Activated CD4-positive, alpha-beta memory T cell treated with anti-CD3 and anti-CD28 coated beads for 36 hours (primary cell): ENCODE results near the gene CCL28. TPM values are rescaled to one million over a fixed set of nuclear protein-coding genes. Genes with fewer than 3 reads are reported as not detected.

Source experiments
- CTCF ChIA-PET: fragments of 350-600 bp; sonication (Branson Sonifier 250); formaldehyde crosslinking; loops from one replicate; lab custom pipeline; 2021; ENCODE audit warnings: antibody characterized with exemption, inconsistent platforms; lab: Charles Lee
- POLR2A ChIA-PET: fragments of 350-600 bp; sonication (Branson Sonifier 250); formaldehyde crosslinking; loops from one replicate; lab custom pipeline; 2021; ENCODE audit warnings: antibody characterized with exemption; lab: Charles Lee
- DNase-seq: peaks from one replicate; pipeline ENCODE4 v3.0.0-alpha.2; 2020
- H3K27ac Mint-ChIP-seq: one replicate; pipeline ENCODE4 v1.8.0; 2021; ENCODE audit warnings: mixed read lengths
- H3K27me3 Mint-ChIP-seq: one replicate; pipeline ENCODE4 v1.8.0; 2021; ENCODE audit warnings: mixed read lengths
- H3K36me3 Mint-ChIP-seq: one replicate; pipeline ENCODE4 v1.8.0; 2021; ENCODE audit warnings: mixed read lengths
- H3K4me1 Mint-ChIP-seq: one replicate; pipeline ENCODE4 v1.8.0; 2021; ENCODE audit warnings: low read depth, mixed read lengths
- H3K4me3 Mint-ChIP-seq: one replicate; pipeline ENCODE4 v1.8.0; 2021; ENCODE audit warnings: mild to moderate bottlenecking, mixed read lengths
- H3K9me3 Mint-ChIP-seq: one replicate; pipeline ENCODE4 v1.8.0; 2021; ENCODE audit warnings: mixed read lengths
- intact Hi-C: fragments of 100-400 bp; cut with micrococcal nuclease; formaldehyde crosslinking; loops from one replicate; pipeline ENCODE4 v1.15.1; 2023
- total RNA-seq, 2 experiments: library from RNA; stranded (reverse); gene quantifications; one replicate each; pipeline ENCODE4 v1.2.3, GENCODE V29; 2021

Gene CCL28
- total RNA-seq, 2 experiments from 2014 or later: 7.6 to 8.8 TPM

- Mint-ChIP-seq H3K36me3 (no peaks in the 10 kb centered on the region), H3K4me3 (no peak overlapping the region), H3K9me3 (no peaks in the 10 kb centered on the region), H3K27me3 (peaks cover 2% of the 10 kb centered on the region), H3K27ac (no peak overlapping the region), H3K4me1 (no peaks in the 10 kb centered on the region)
- ChIA-PET POLR2A (no interaction called here), CTCF (no interaction called here)
- DNase-seq: no peak
- intact Hi-C loops: no loop called here
These were observed 59.3 kb downstream of the CCL28 start for GRCh38 chr5:43352915-43353314.

- ChIA-PET POLR2A (no interaction called here), CTCF (no interaction called here)
- Mint-ChIP-seq H3K27ac (no peak overlapping the region), H3K9me3 (no peaks in the 10 kb centered on the region), H3K4me1 (no peaks in the 10 kb centered on the region), H3K36me3 (no peaks in the 10 kb centered on the region), H3K4me3 (no peak overlapping the region), H3K27me3 (peaks cover 2% of the 10 kb centered on the region)
- intact Hi-C loops: no loop called here
- DNase-seq: no peak
These were observed 60.1 kb downstream of the CCL28 start for GRCh38 chr5:43352131-43352530.

GRCh38 chr5:43348861-43349363, 63.3 kb downstream of the CCL28 start:
- ChIA-PET CTCF (no interaction called here), POLR2A (no interaction called here)
- peaks cover 7% of the 10 kb centered on the region for H3K27me3 Mint-ChIP-seq
- H3K27ac Mint-ChIP-seq: no peak overlapping the region
- H3K36me3 Mint-ChIP-seq: no peaks in the 10 kb centered on the region
- no peak overlapping the region for H3K4me3 Mint-ChIP-seq
- no peak for DNase-seq
- intact Hi-C loops: no loop called here
- no peaks in the 10 kb centered on the region for H3K4me1 Mint-ChIP-seq
- H3K9me3 Mint-ChIP-seq: peaks cover 5% of the 10 kb centered on the region

- Mint-ChIP-seq H3K4me3 (no peak overlapping the region), H3K27me3 (peaks cover 11% of the 10 kb centered on the region), H3K9me3 (peaks cover 5% of the 10 kb centered on the region), H3K36me3 (no peaks in the 10 kb centered on the region), H3K27ac (no peak overlapping the region), H3K4me1 (no peaks in the 10 kb centered on the region)
- no peak for DNase-seq
- intact Hi-C loops: no loop called here
- ChIA-PET CTCF (no interaction called here), POLR2A (no interaction called here)
These were observed 64.0 kb downstream of the CCL28 start for GRCh38 chr5:43348207-43348606.

- ChIA-PET POLR2A (interaction anchor here (0.6 to 1.5 kb wide), 3 partner anchors 23 to 249 kb away, joined by 4 to 7 read pairs (median 6); partner anchors contain the start of gene HMGCS1), CTCF (interaction anchor here (0.7 kb wide), 1 partner anchor 564 kb away, joined by 3 read pairs; no protein-coding TSS in a partner anchor)
- Mint-ChIP-seq H3K27ac (peak overlapping the region; percentile 0), H3K27me3 (peaks cover 17% of the 10 kb centered on the region), H3K4me3 (no peak overlapping the region), H3K36me3 (peaks cover 22% of the 10 kb centered on the region), H3K4me1 (peaks cover 15% of the 10 kb centered on the region), H3K9me3 (peaks cover 38% of the 10 kb centered on the region)
- peak; percentile 16 for DNase-seq
- intact Hi-C loops: no loop called here
These were observed 73.3 kb downstream of the CCL28 start for GRCh38 chr5:43338862-43339261.

- POLR2A ChIA-PET: no interaction called here
- Mint-ChIP-seq H3K4me1 (peaks cover 15% of the 10 kb centered on the region), H3K27me3 (peaks cover 29% of the 10 kb centered on the region), H3K27ac (peak overlapping the region; percentile 54), H3K9me3 (peaks cover 55% of the 10 kb centered on the region), H3K4me3 (no peak overlapping the region), H3K36me3 (peaks cover 22% of the 10 kb centered on the region)
- CTCF ChIA-PET: interaction anchor here (1.4 kb wide), 1 partner anchor 30 kb away, joined by 4 read pairs; no protein-coding TSS in a partner anchor
- intact Hi-C loops: loop anchor here (1.0 kb wide), 2 partner anchors 21 to 32 kb away; no protein-coding TSS in a partner anchor
- DNase-seq: peak; percentile 44
These were observed 76.0 kb downstream of the CCL28 start for GRCh38 chr5:43336159-43336558.

GRCh38 chr5:43335681-43336080, 76.5 kb downstream of the CCL28 start:
- peaks cover 22% of the 10 kb centered on the region for H3K36me3 Mint-ChIP-seq
- ChIA-PET POLR2A (no interaction called here), CTCF (no interaction called here)
- H3K4me1 Mint-ChIP-seq: peaks cover 15% of the 10 kb centered on the region
- H3K4me3 Mint-ChIP-seq: no peak overlapping the region
- intact Hi-C loops: loop anchor here (1.0 kb wide), 2 partner anchors 20 to 31 kb away; no protein-coding TSS in a partner anchor
- peak overlapping the region; percentile 55 for H3K27ac Mint-ChIP-seq
- H3K9me3 Mint-ChIP-seq: peaks cover 54% of the 10 kb centered on the region
- no peak for DNase-seq
- peaks cover 29% of the 10 kb centered on the region for H3K27me3 Mint-ChIP-seq

- peaks cover 21% of the 10 kb centered on the region for H3K27me3 Mint-ChIP-seq
- ChIA-PET POLR2A (no interaction called here), CTCF (no interaction called here)
- intact Hi-C loops: no loop called here
- H3K9me3 Mint-ChIP-seq: peaks cover 45% of the 10 kb centered on the region
- DNase-seq: no peak
- H3K36me3 Mint-ChIP-seq: peaks cover 16% of the 10 kb centered on the region
- H3K4me1 Mint-ChIP-seq: peaks cover 9% of the 10 kb centered on the region
- H3K27ac Mint-ChIP-seq: no peak overlapping the region
- H3K4me3 Mint-ChIP-seq: no peak overlapping the region
These were observed 79.8 kb downstream of the CCL28 start for GRCh38 chr5:43332401-43332800.

Other genes starting within 250 kb of the CCL28 start
- gene NIM1K, start 220.2 kb downstream of the CCL28 start, total RNA-seq: under 1 TPM; 0.75 to 1.00 TPM
- gene HMGCS1, start 99.0 kb downstream of the CCL28 start, total RNA-seq: 100 to 1,000 TPM; 158 to 162 TPM
- gene TMEM267, start 71.5 kb upstream of the CCL28 start, total RNA-seq: 10 to 100 TPM; 17.6 to 19.7 TPM
- 10 to 100 TPM; 11.8 to 13.1 TPM for gene C5orf34, start 102.8 kb upstream of the CCL28 start, total RNA-seq
- gene PAIP1, start 144.7 kb upstream of the CCL28 start, total RNA-seq: 10 to 100 TPM; 49.2 to 50.5 TPM
- 10 to 100 TPM; 96.6 to 99.9 TPM for gene NNT, start 190.8 kb upstream of the CCL28 start, total RNA-seq